GM18517 (cell line): ENCODE results near the gene ABCG8.

ENCODE experiments used
- ATAC-seq: cut with Tn5 transposase; IDR thresholded peaks from one replicate; pipeline ENCODE4 v1.9.1; 2021; ENCODE audit warnings: mild to moderate bottlenecking, moderate library complexity; ENCODE audit not compliant: unreplicated experiment

ABCG8 gene

DNA sequence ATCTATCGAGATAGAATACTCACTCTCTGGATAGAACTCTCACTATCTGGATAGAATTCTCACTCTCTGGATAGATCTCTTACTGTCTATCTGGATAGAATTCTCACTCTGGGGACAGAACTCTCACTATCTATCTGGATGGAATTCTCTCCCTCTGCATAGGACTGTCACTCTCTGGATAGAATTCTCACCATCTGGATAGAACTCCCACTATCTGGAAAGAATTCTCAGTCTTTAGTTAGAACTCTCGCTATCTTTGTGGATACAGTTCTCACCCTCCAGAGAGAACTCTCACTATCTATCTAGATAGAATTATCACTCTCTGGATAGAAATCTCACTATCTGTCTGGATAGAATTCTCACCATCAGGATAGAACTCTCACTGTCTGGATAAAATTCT is 16.5 kb downstream of the ABCG8 start:
- ATAC-seq = no peak

DNA sequence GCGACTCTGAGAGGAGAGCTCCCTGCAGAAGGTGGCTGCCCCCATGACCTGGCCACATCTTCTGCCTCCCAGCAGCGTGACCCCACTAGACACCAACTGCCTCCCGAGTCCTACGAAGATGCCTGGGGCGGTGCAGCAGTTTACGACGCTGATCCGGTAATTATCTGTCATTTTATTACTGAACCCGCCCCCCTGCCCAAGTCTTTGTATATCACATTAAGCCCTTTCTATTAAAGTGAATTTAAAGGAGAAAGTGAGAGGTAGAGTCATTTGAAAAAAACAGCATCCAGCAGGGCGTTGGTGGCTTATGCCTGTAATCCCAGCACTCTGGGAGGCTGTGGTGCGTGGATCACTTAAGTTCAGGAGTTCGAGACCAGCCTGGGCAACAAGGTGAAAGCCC is 33.4 kb downstream of the ABCG8 start:
- no peak for ATAC-seq

GRCh38 chr2:43874776-43875451 is 36.1 kb downstream of the ABCG8 start:
- no peak for ATAC-seq

DNA sequence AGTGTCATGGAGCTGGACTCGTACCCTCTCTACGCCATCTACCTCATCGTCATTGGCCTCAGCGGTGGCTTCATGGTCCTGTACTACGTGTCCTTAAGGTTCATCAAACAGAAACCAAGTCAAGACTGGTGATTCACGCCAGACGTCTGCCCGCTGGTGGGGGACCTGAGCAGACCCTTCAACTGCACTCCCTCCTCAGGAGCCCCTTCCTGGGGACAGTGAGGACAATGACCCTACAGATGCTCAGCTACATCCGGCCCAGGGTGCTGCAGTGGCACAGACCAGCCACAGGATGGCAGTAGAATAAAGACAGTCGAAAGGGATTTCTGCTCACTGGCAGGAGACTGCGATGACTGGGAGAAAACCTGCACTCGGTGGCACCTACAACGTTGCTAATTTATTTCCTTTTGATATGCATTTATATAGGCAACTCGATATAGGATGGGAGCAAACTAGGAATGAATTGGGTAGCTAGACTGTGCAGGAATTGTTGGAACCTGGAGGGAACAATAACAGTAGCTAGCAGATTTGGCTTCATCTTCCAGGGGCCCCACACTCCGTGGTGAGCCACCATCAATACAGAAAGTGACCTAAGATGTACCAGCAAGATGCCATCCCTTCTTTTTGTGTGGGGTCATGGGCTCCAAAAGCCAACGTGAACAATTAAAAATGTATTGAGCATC is 39.2 kb downstream of the ABCG8 start:
- ATAC-seq = no peak

GRCh38 chr2:43879261-43879660 is 40.5 kb downstream of the ABCG8 start:
- ATAC-seq = no peak

DNA sequence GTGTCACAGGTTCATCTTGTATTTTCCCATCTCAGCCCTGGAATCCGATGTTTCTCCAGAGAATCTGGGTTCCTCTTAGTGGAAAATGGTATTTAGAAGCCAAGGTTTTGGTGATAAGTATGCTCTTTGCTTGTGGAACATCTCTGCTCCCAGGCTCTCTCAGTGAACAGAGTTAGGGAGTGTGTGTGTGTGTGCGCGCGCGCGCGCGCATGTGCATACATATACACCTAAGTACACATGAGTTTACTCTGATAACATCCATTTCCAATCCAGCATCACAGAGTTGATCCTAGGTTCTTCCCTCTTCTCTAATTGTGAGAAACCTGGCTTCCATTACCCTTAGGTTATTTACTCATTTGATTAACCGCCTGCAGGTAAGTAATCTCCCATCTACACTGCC is 41.7 kb downstream of the ABCG8 start:
- no peak for ATAC-seq

DNA sequence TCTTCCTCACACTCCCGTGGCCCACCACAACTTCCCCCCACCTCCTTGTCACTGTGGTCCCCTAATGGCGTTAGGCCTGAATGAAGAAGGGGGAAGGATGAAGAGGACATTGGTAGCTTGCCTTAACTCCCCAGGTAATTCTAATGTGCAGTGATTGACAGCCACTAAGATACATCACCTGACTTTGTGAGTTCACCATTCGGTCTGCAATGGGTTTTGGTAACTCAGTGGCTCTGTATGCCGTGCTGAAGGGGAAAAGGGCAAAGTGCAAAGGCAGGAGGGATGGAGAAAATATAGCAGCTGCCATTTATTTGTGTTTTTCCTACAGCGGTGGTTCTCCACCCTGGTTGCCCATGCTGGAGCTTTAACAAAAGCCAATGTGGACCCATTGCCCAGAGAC is 42.2 kb downstream of the ABCG8 start:
- ATAC-seq = no peak

- no peak for ATAC-seq
Measured at GRCh38 chr2:43882312-43882711, 43.5 kb downstream of the ABCG8 start.

- no peak for ATAC-seq
Measured at GRCh38 chr2:43884689-43885088, 45.9 kb downstream of the ABCG8 start.

DNA sequence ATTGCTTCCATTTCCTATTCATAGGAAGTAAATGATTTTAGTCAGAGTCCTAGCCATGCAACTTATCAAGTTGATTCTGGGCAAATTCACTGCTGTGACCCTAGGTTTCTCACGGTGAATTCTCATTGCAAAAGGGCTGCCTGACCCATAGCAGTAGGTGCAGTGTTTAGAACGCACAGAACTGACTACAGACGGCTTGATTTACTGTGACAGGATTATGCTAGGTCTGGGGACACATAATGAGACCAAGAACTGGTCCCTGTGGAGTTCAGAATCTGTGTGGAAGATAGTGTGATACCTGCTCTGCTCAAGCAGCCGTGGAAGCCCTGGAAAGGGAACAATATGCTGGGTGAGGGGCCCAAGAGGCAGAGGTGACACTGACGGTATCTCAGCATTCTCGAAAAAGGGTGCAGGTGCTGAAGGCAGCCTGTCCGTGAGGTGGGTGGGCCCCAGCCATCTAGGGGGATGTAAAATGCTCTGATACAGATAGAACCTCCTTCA is 46.4 kb downstream of the ABCG8 start:
- ATAC-seq = no peak

DNA sequence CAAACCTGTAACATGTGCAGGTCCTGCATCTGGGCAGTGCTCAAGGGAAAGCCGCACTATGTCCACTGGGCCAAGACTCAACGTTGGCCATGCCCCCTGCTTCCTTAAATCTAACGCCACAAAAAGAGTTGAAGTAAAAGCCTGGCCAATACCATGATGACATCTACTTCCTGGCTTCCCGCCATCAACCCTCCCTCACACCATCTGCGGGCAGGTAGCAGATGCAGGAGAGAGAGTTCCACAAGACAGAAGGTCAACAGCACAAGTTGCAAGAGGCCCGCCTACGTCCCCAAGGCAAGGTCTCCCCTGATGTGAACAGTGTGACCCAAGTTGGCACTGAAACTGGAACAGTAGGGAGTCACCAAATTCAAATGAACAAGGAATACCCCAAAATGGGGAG is 48.4 kb downstream of the ABCG8 start:
- no peak for ATAC-seq

GRCh38 chr2:43889416-43889815 is 50.6 kb downstream of the ABCG8 start:
- no peak for ATAC-seq

DNA sequence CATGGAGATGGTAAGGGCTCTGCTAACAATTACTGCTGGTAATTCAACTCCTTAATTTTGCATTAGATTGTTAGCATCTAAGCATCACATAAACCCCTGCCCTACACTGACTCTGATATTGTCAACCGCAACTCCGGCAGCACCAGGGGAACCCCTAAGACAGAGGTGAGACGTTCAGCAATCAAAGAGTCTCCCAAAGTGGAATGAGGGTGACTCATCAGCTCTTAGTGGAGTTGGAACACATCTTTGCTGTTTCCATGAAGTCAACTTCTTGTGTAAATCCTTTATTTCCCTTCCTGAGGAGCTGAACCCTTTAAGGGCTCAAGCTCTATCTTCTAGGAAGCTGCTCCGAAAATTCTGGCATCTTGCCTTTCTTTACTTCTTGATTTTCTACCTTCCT is 52.1 kb downstream of the ABCG8 start:
- ATAC-seq = no peak

- no peak for ATAC-seq
Measured at GRCh38 chr2:43894743-43895142, 56.0 kb downstream of the ABCG8 start.

DNA sequence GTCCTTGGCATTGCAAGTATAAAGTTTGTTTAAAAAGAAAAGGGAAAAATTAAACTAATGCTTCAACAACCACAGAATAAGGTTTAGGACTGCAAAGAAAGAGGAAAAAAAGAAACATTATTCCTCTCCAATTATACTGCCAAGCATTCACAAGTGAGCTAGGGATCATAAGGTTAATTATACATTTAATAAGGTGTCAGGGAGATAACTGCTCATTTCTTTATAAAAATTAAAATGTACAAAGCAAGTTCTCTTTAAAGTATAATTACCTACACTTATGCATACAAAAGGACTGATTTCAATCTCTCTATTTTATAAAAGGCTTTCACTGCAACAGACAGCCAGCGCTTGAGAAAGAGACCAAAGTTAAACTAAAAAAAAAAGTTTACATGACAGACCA is 58.1 kb downstream of the ABCG8 start:
- no peak for ATAC-seq

GRCh38 chr2:43897492-43897891 is 58.7 kb downstream of the ABCG8 start:
- ATAC-seq = no peak

GRCh38 chr2:43898134-43898837 is 59.5 kb downstream of the ABCG8 start:
- ATAC-seq = no peak

DNA sequence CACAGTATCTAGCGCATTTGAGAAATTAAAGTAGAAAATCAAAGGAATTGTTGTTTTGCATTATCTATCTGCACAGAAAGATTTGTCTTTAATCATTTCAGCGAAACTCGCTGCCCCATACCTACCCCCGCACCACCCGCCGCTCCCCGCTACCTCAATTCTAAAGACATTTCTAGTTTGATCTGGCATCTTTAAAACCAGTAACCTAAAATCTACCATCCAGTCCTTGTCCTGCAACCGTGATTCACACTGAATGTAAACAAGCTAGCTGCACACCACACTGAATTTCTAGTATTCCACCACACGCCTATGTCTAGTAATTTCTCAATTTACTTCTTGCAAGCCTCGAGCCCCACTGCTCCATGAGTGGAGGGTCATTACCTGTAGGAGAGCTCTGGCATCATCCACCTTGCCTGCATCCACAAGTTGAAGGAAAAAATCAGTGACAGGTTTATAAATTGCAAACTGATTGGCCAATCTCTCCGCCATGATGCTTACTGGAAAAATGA is 60.1 kb downstream of the ABCG8 start:
- no peak for ATAC-seq

DNA sequence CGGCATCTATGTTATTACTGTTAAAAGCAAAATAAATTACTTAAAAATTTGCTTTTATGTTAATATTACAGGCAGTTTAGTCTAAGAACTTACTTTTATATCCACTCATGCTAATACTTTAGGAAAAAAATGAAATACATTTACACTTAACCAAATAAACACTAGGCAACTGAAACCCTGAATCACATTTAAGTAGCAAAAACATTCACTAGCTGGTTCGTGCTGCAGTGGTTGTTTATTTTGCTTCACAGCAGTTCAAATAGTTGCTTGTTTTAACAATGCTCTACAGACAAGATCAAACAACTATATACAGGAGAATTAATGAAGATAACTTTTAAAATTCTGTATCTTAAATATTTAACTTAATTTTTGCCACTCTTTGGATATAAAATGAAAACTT is 60.8 kb downstream of the ABCG8 start:
- ATAC-seq = no peak

- ATAC-seq = no peak
Measured at GRCh38 chr2:43905371-43905803, 66.6 kb downstream of the ABCG8 start.

- no peak for ATAC-seq
Measured at GRCh38 chr2:43905871-43906270, 67.1 kb downstream of the ABCG8 start.
